Left ventricle myocardium superior (tissue), 1 donor: ENCODE results near the gene PCBD1. TPM values are rescaled to one million over a fixed set of nuclear protein-coding genes. Genes with fewer than 3 reads are reported as not detected.
"Not testable (repeated sequence)": the region's sequence is repeated elsewhere in the genome, so short reads cannot be mapped to it uniquely, and the experiment has no call there.

Experiments used
- ATAC-seq: fragments of 200-7000 bp; cut with Tn5 transposase; one replicate; pipeline ENCODE4 v1.9.1; 2020; ENCODE audit warnings: mild to moderate bottlenecking, moderate library complexity
- DNase-seq: peaks from one replicate; pipeline ENCODE4 v3.0.0-alpha.2; 2020
- intact Hi-C: fragments of 100-400 bp; cut with micrococcal nuclease; formaldehyde crosslinking; loops from one replicate; pipeline ENCODE4 v1.11.0; 2022
- total RNA-seq: library from RNA; stranded (reverse); fragmentation: NEBNext Ultra II Directional; extraction: Animal tissue kit (Norgen Biotek cat#: 25700); gene quantifications from one replicate; pipeline ENCODE4 v1.2.1, GENCODE V29; 2021
- donor health status: DM: no; HTN: yes; CAD: no; lungs with severe emphysema.

PCBD1 gene
- total RNA-seq, 1 donor from 2014 or later = 172 TPM

DNA sequence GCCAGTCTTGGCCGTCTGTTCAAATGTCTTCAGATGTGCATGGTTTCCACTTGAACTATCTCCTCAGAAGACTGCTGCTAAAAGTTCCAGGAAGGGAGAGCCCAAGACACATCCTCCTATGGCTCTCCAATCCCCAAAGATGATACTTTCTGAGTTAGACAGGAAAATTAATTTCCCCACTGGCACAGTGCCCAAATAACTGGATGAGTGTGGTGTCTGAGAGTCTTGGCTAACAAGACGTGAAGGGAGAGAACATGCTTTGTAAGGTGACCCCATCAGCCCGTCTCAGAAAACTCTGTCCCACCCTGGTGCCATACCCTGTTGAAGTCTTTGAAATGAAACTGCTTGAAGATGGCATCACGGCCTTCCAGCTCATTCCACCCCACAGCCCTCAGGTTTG, 2.9 kb downstream of the PCBD1 start:
- no peak for ATAC-seq
- DNase-seq = no peak
- intact Hi-C loops = no loop called here

DNA sequence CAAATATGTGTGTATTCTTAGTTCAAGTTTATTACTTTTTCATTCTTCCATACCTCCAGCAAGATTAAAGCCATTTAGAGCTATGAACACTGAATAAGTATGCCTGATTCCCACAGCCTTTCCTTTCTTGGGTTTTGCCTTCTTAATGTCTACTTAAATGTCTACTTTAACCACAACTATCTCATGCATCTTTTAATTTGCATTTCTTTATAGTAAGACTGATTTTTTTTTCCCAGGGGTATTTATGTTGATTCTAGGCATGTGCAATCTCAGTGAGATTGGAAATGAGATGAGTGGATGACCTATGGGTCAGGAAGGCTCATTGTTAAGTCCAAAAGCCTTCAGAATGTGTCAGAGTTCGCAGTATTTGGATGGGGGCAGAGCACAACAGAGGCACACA, 3.6 kb downstream of the PCBD1 start:
- ATAC-seq (no peak), DNase-seq (no peak)
- intact Hi-C loops = loop anchor here (5.0 kb wide), 2 partner anchors 67 to 332 kb away; partner anchors contain the start of gene SGPL1

DNA sequence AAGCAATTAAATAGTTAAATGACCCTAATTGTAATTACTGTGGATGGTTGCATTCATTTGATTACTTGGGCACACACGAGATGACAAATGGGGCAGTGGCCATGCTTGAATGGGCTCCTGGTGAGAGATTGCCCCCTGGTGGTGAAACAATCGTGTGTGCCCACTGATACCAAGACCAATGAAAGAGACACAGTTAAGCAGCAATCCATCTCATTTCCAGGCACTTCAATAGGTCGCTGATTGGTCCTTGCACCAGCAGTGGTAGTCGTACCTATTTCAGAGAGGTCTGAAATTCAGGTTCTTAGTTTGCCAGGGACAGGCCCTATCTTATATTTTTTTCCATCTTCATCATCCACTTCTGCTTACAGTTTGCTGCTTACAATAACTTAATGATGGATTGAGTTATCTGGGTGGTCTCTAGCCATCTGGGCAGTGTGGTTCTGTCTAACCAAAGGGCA, 8.3 kb downstream of the PCBD1 start:
- intact Hi-C loops = loop anchor here (5.0 kb wide), 2 partner anchors 63 to 328 kb away; partner anchors contain the start of gene SGPL1
- ATAC-seq (peak; percentile 75), DNase-seq (peak; percentile 70)

DNA sequence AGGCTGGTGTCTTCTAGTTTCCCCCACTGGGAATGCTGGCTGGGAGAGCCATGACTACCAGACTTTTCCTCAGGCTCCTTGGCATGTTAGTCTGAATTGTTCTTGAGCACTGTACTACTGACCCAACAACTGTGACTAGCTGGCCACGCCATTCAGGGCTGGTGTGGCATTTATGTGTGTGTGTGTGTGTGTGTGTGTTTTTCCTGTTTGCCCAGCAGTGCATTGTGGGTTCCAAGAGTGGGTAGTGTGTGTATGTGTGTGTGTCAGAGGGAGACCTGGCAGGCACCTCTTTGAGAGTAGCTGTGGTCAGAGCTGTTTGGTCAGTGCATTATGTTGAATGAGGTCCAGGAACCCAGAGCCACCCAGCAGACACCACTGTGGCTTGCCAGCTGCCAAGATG, 9.2 kb downstream of the PCBD1 start:
- ATAC-seq = no peak
- DNase-seq = no peak
- intact Hi-C loops = no loop called here

DNA sequence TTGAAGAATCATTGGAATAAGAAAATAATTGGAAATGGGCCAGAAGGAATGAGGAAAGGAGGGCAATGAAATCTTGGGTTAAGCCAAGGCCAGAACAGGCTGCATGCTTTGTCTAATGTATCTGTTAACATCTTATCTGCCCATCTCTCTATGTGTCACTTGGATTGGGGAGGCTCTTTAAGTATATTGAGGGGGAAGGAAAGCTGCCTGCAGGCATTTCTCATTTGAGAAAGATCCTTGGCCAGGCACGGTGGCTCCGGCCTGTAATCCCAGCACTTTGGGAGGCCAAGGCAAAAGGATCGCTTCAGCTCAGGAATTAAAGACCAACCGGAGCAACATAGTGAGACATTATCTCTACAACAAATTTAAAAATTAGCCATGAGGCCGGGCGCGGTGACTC, 14.3 kb downstream of the PCBD1 start:
- no peak for ATAC-seq
- intact Hi-C loops = no loop called here
- no peak for DNase-seq

DNA sequence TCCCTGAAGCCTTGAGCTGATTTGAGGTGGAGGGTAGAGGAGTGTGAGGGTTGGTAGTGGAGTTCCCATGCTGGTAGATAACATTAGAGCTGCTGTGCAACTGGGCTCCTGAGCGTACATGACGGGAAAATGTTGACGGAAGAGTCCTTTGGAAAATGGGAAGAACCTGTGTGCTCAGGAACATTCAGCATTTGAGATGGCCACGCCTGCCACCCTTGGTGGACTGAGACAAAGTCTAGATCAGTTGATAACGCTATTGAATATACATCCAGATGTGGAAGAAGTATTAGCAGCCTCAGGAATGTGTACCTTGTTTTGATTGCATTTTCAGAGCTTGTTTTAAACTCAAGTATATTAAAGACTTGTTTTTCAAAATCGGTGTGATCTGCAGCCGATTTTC, 16.1 kb downstream of the PCBD1 start:
- ATAC-seq (no peak), DNase-seq (no peak)
- intact Hi-C loops = no loop called here

DNA sequence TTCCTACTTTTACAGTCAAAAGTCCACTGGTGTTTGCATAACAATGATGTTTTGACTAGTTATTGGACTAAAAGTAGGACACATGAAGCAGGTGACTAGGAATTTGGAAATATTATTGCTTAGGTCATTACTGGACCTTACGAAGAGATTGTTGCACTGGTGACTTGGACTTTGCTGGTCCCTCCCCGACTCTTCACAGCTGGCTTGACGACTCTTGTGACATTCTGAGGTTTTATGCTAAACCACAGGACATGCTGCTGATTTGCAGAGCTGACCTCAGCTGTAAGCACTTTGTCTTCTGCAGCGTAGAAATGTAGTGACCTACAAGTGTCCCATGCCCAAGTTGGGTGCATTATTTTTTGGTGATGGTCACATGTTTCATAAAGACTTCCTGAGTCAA, 21.9 kb downstream of the PCBD1 start:
- no peak for DNase-seq
- peak; percentile 43 for ATAC-seq
- intact Hi-C loops = no loop called here

DNA sequence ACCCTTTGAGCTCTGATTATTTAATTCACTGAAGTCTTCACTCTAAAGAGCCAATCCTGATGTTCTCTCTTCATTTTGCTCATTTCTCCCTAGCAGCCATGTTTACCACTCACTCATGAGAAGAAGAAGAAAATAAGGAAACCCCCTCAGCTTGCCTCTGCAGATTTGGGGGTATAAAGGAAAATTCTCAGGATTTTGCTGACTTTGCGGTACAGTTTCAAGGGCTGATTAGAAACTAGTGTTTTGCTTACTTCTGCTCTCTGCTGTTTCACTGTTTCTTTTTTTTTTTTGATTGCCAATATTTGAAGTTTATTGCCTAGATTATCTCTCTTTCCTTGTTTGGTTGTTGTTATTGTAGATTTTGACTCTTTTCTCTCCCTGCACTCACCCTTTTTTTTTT, 23.4 kb downstream of the PCBD1 start:
- intact Hi-C loops = no loop called here
- DNase-seq (no peak), ATAC-seq (no peak)

DNA sequence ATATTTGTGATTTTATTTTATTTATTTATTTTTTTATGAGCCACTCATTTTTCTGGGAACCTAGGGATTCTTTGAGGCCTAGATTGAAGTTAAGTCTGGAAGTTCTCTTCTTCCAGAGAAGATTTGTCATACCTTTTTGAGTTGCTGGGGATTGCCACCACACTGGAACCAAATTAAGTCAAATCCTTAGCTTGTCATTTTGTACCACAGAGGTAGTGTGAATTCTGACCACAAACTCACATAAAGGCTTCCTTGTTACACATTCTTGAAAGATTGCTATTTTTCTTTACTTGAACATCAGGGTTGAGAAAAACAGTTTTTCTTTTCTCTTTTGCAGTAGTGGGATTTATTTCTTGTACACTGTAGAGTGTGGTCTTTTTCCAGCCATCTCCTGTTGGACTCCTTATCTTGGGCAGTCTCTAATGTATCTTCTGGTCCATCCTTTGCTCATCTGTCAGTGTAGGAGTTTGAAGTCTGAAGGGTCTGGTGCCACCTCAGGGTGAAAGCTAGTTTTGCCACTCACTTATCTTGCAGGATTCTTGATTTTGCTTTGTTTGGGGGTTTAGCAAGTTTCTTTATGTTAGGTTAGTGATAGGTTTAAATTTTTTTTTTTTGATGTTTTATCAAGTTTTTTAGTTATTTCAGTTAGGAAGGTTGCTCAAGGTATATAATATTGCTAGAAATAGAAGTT, 24.8 kb downstream of the PCBD1 start:
- ATAC-seq (no peak), DNase-seq (no peak)
- intact Hi-C loops = no loop called here

DNA sequence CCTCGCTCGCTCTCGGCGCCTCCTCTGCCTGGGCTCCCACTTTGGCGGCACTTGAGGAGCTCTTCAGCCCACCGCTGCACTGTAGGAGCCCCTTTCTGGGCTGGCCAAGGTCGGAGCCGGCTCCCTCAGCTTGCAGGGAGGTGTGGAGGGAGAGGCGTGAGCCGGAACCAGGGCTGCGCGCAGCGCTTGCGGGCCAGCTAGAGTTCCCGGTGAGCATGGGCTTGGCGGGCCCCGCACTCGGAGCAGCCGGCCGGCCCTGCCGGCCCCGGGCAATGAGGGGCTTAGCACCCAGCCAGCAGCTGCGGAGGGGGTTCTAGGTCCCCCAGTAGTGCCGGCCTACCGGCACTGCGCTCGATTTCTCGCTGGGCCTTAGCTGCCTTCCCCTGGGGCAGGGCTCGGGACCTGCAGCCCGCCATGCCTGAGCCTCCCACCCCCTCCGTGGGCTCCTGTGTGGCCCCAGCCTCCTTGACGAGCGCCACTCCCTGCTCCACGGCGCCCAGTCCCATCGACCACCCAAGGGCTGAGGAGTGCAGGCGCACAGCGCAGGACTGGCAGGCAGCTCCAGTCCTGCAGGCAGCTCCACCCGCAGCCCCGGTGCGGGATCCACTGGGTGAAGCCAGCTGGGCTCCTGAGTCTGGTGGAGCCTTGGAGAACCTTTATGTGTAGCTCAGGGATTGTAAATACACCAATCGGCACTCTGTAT, 26.7 kb downstream of the PCBD1 start:
- DNase-seq, ATAC-seq, intact Hi-C loops: not testable (repeated sequence)

DNA sequence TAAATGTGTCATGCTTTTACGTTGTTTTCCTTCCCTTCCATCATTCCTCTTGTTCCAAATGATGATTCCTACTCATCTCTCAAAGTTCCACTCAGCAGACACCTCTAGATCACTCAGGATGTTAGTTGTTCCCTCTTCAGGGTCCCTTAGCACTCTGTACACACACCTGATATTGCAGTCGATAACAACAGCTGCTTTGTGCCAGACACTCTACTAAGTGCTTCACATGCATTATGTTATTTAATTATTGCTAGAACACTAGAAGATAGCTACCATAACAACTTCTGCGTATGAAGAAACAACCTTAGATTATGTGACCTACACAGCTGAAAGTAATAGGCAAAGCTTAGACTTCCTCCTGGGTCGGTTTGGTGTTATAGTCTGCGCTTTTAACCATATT, 29.6 kb downstream of the PCBD1 start:
- ATAC-seq (peak; percentile 92), DNase-seq (no peak)
- intact Hi-C loops = no loop called here

DNA sequence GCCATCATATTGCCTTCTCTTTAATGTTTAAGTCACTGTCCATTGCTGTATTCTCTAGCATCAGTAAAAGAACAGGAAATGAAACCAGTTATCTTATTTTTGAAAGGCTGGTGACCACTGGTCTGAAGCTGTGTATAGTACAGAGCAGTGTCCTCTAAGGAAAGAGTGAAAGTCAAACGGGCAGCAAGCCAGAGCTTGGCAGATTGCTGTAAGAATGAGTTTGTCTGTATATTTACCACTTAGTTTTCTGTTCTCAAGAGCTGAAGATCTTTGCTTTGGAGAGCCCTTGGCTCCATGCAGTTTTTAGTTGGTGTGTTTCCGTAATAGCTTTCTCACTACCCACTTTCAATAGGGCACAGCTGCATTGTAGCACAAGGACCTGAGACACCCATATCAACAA, 31.9 kb downstream of the PCBD1 start:
- DNase-seq (no peak), ATAC-seq (no peak)
- intact Hi-C loops = no loop called here

DNA sequence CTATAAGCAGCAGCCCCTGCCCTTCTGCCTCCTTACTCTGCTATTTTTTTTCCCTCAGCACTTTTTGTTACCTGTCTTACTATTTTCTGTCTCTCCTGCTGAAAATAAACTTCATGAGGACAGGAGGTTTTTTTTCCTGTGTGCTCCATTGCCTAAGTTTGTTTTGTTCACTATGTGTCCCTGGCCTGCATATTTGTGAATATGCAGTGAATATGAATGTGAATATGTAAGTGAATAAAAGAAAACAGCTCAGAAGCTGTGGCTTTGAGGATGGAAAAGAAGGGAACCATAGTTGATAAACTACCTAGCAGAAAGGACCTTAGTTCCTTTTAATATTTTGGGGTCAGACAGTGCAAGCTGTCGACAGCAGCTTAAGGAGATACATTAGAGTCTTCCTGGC, 34.9 kb downstream of the PCBD1 start:
- ATAC-seq = no peak

DNA sequence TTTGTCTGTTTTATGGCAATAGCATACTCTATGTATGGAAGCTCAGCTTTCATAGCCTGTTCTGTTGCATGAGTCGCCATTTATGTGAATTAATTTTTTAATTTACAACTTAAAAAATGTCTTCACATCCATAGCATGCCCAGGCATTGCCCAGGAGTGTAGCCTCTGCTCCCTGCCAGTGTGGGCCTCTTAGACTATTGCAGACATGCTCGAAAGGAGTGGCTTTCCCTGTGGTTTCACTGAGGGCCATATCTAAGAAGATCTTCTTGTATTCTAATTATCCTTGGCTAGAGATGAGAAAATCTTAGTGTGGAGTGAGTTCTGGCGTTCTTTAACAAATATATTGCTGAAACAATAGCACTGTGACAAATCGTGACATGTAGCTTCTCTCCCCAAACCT, 35.3 kb downstream of the PCBD1 start:
- DNase-seq (no peak), ATAC-seq (no peak)
- intact Hi-C loops = no loop called here

More for the DNA sequence above, 34.9 kb downstream of the PCBD1 start:
- intact Hi-C loops = no loop called here
- DNase-seq = no peak

DNA sequence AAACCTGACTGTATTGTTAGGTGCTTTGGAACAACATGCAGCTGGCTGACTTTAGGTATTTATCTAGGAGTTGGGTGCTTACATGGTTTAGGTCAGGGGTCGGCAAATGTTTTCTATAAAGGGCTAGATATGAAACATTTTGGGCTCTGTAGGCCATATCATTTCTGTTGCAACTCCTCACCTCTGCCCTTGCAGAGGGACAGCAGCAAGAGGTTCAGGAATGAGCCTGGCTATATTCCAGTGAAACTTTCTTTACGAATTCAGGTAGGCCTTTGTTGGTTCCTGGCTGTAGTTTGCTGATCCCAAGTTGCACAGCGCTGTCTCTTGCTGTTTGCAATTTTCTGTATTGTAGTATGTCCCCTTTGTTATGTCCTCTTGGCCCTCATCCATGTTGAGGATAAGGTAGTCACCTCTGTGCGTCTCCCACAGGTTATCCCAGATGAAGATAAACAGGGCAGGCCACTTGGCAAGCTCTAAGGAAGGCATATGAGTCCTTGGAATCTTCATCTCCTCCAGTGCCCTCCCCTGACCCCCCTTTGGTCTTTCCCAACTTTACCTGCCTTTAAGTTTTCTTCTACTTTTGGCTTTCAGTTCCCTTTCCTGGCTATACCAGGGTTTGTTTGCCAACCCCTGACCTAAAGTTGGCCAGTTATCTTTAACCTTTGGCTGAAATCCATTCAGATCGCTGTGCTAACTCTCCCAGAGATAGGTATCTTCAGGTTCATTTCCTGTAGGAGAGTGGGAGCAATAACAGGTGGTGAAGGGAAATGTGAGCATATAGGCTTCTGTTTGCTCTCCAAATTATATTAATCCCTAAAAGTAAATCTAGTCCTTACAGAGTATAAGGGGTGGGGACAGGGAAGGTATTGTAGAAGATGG, 36.5 kb downstream of the PCBD1 start:
- ATAC-seq = no peak

DNA sequence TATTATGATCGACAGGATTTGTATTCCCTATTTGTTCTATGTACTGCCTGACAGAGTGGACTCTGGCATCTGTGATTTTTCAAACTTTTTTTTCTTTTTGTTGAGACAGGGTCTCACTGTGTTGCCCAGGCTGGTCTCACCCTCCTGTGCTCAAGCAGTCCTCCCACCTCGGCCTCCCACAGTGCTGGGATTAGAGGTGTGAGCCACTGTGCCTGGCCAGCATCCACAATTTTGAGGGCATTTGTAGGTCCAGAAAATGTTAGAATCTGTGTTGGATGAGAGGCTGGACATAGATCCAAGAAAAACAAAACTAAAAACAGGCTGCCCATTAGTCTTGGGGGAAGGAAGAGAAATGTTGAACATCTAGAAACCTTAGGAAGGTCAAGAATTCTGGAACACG, 38.3 kb downstream of the PCBD1 start:
- ATAC-seq (no peak), DNase-seq (no peak)
- intact Hi-C loops = no loop called here

More for the DNA sequence above, 36.5 kb downstream of the PCBD1 start:
- intact Hi-C loops = no loop called here
- DNase-seq = no peak

DNA sequence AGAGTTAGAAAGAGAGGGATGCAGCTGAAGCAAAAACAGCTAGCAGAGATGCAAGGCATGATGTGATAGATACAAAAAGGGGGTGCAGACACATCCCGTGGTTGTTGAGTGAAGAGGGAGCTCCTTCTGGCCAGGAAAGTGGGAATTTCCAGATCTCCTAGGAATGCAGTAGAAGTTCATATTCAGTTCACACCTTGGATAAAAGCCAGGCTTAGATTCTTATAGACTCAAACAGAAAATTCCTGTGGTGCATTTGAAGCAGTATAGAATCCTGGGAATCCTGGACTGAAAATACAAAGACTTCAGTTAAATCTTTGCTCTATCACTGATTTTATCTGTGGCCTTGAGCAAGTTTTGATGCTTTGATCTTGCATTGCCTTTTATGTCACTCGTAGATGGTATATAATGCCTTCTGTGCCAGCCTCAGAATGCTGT, 38.8 kb downstream of the PCBD1 start:
- DNase-seq = no peak
- no peak for ATAC-seq
- intact Hi-C loops = no loop called here

DNA sequence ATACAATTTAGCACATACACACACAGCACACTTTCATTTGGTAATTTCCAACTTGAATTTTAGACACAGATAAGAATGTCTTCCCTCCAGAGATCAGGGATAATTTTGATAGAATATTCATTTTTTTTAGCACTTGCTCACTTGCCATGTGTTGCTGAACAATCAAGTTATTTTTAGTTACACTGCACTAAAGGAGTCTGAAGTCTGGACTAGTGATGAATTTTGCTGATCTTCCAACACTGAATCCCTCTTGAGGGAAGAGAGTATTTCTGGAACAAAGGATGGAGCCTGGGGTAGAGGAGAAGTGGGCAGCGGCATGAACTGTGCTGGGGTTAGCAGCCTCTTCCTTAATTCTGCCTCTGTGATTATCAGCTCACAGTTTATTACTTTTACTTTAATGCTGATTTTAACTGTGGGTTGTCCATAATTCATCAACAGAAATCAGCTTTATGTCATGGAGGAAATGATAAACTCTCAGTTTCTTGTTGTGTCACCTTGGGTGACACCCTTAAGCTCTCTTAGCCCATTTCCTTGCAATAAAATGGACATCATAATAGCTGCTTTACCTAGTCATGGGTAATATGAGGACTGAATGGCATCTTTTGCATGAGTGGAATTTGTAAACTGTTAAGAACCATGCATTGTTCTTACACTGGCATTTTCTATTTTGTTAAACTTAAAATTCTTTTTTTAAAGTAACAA, 40.6 kb downstream of the PCBD1 start:
- intact Hi-C loops = no loop called here
- DNase-seq = no peak
- ATAC-seq = peak; percentile 13

DNA sequence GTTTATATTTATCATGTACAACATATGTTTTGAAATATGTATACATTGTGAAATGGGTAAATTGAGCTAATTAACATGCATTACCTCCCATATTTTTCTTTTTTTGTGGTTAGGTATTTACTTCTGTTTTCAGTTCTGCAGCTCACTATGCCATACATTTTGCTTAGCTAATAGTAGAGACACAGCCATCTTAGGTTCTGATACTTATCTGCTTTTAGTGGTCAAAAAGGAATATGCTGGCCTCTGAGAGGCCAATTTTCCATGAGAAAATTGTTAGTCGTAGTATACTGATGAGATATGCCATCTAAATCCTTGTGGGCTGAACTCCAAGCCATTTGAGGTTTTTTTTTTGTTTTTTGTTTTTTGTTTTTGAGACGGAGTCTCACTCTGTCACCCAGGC, 41.6 kb downstream of the PCBD1 start:
- ATAC-seq = no peak
- intact Hi-C loops = no loop called here

More for the DNA sequence above, 41.6 kb downstream of the PCBD1 start:
- DNase-seq = no peak
